Measurements from ENCODE around the gene SCML2.

SCML2 gene

GRCh38 chrX:18368402-18368801 lies 13.9 kb upstream of the SCML2 start:
- Histone ChIP-seq H3K4me1 (no peaks in the 10 kb centered on the region), H3K9me3 (no peaks in the 10 kb centered on the region), H3K36me3 (no peaks in the 10 kb centered on the region), H3K4me3 (ENCODE audit: low read depth, low read length) (no peak overlapping the region), H3K27me3 (no peaks in the 10 kb centered on the region)
- TF ChIP-seq CTCF (IDR thresholded peaks at IDR 0.05; ENCODE audit: low read depth, low read length) = no peak
- DNase-seq = no peak

- Histone ChIP-seq H3K4me3 (ENCODE audit: low read depth, low read length) (no peak overlapping the region), H3K27me3 (no peaks in the 10 kb centered on the region), H3K9me3 (no peaks in the 10 kb centered on the region), H3K4me1 (no peaks in the 10 kb centered on the region), H3K36me3 (no peaks in the 10 kb centered on the region)
- no peak for DNase-seq
- no peak for TF ChIP-seq CTCF (IDR thresholded peaks at IDR 0.05; ENCODE audit: low read depth, low read length)
Measured at GRCh38 chrX:18360867-18361266, 6.4 kb upstream of the SCML2 start.

GRCh38 chrX:18353931-18354368 lies 538 bp downstream of the SCML2 start:
- peak overlapping the region; percentile 61 for H3K4me3 ChIP-seq (ENCODE audit: low read depth, low read length)
- no peaks in the 10 kb centered on the region for H3K27me3 ChIP-seq
- no peaks in the 10 kb centered on the region for H3K4me1 ChIP-seq
- TF ChIP-seq CTCF (IDR thresholded peaks at IDR 0.05; ENCODE audit: low read depth, low read length) = no peak
- DNase-seq = peak; percentile 38
- no peaks in the 10 kb centered on the region for H3K36me3 ChIP-seq
- H3K9me3 ChIP-seq = no peaks in the 10 kb centered on the region

- no peak for DNase-seq
Measured at GRCh38 chrX:18351784-18352183, 2.7 kb downstream of the SCML2 start.

GRCh38 chrX:18348047-18348446 lies 6.4 kb downstream of the SCML2 start:
- Histone ChIP-seq H3K9me3 (no peaks in the 10 kb centered on the region), H3K4me1 (no peaks in the 10 kb centered on the region), H3K27me3 (no peaks in the 10 kb centered on the region), H3K4me3 (ENCODE audit: low read depth, low read length) (no peak overlapping the region), H3K36me3 (no peaks in the 10 kb centered on the region)
- TF ChIP-seq CTCF (IDR thresholded peaks at IDR 0.05; ENCODE audit: low read depth, low read length) = no peak
- no peak for DNase-seq

More at GRCh38 chrX:18351784-18352183, 2.7 kb downstream of the SCML2 start:
- no peaks in the 10 kb centered on the region for H3K36me3 ChIP-seq
- TF ChIP-seq CTCF (IDR thresholded peaks at IDR 0.05; ENCODE audit: low read depth, low read length) = no peak
- no peaks in the 10 kb centered on the region for H3K9me3 ChIP-seq
- no peaks in the 10 kb centered on the region for H3K27me3 ChIP-seq
- no peaks in the 10 kb centered on the region for H3K4me1 ChIP-seq
- H3K4me3 ChIP-seq (ENCODE audit: low read depth, low read length) = no peak overlapping the region

GRCh38 chrX:18309401-18309800 lies 45.1 kb downstream of the SCML2 start:
- no peak overlapping the region for H3K4me3 ChIP-seq (ENCODE audit: low read depth, low read length)
- H3K9me3 ChIP-seq = no peaks in the 10 kb centered on the region
- TF ChIP-seq CTCF (IDR thresholded peaks at IDR 0.05; ENCODE audit: low read depth, low read length) = no peak
- DNase-seq = no peak
- H3K27me3 ChIP-seq = no peaks in the 10 kb centered on the region
- no peaks in the 10 kb centered on the region for H3K36me3 ChIP-seq
- H3K4me1 ChIP-seq = no peaks in the 10 kb centered on the region
